ENCODE results near the gene C2CD4C. TPM values are rescaled to one million over a fixed set of nuclear protein-coding genes. Genes with fewer than 3 reads are reported as not detected.
"Not testable (repeated sequence)": the region's sequence is repeated elsewhere in the genome, so short reads cannot be mapped to it uniquely, and the experiment has no call there.

Gene C2CD4C
- total RNA-seq, 1 donor = not detected

GRCh38 chr19:384799-385169 is 24.2 kb downstream of the C2CD4C start:
- H3K4me2 ChIP-seq (ENCODE audit: insufficient read depth, low read length) = no peak overlapping the region
- H3K9me3 ChIP-seq (ENCODE audit: low read depth, low read length) = no peaks in the 10 kb centered on the region
- peaks cover 32% of the 10 kb centered on the region for H3K27me3 ChIP-seq (ENCODE audit: insufficient read depth, low read length)
- DNase-seq (ENCODE audit: insufficient read length, low spot score, missing footprints) = no peak
- no peak for TF ChIP-seq CTCF (IDR thresholded peaks at IDR 0.05; ENCODE audit: extremely low read depth, low read depth, low read length)
- H3K27ac ChIP-seq (ENCODE audit: low read depth, low read length) = no peak overlapping the region
- no peaks in the 10 kb centered on the region for H3K36me3 ChIP-seq (ENCODE audit: insufficient read depth, low read length)
- H4K20me1 ChIP-seq (ENCODE audit: insufficient read depth, low read length) = no peaks in the 10 kb centered on the region
- H3K4me3 ChIP-seq (ENCODE audit: insufficient read depth, low read length) = no peak overlapping the region
- no peaks in the 10 kb centered on the region for H3K79me2 ChIP-seq (ENCODE audit: insufficient read depth, low read length)
- H2AFZ ChIP-seq (ENCODE audit: low read length) = no peak overlapping the region
- no peaks in the 10 kb centered on the region for H3K4me1 ChIP-seq (ENCODE audit: insufficient read depth, low read length)

GRCh38 chr19:383922-384798 is 24.8 kb downstream of the C2CD4C start:
- Histone ChIP-seq H3K4me2 (ENCODE audit: insufficient read depth, low read length) (no peak overlapping the region), H3K36me3 (ENCODE audit: insufficient read depth, low read length) (no peaks in the 10 kb centered on the region), H3K9me3 (ENCODE audit: low read depth, low read length) (no peaks in the 10 kb centered on the region), H3K4me3 (ENCODE audit: insufficient read depth, low read length) (no peak overlapping the region), H4K20me1 (ENCODE audit: insufficient read depth, low read length) (no peaks in the 10 kb centered on the region), H3K79me2 (ENCODE audit: insufficient read depth, low read length) (no peaks in the 10 kb centered on the region), H2AFZ (ENCODE audit: low read length) (no peak overlapping the region), H3K4me1 (ENCODE audit: insufficient read depth, low read length) (no peaks in the 10 kb centered on the region), H3K27ac (ENCODE audit: low read depth, low read length) (no peak overlapping the region), H3K27me3 (ENCODE audit: insufficient read depth, low read length) (peaks cover 27% of the 10 kb centered on the region)
- peak; percentile 86 for DNase-seq (ENCODE audit: insufficient read length, low spot score, missing footprints)
- TF ChIP-seq CTCF (IDR thresholded peaks at IDR 0.05; ENCODE audit: extremely low read depth, low read depth, low read length) = peak; percentile 33

- H3K4me1 ChIP-seq (ENCODE audit: insufficient read depth, low read length) = no peaks in the 10 kb centered on the region
- no peak for TF ChIP-seq CTCF (IDR thresholded peaks at IDR 0.05; ENCODE audit: extremely low read depth, low read depth, low read length)
- H3K9me3 ChIP-seq (ENCODE audit: low read depth, low read length) = no peaks in the 10 kb centered on the region
- no peak overlapping the region for H3K4me2 ChIP-seq (ENCODE audit: insufficient read depth, low read length)
- no peaks in the 10 kb centered on the region for H3K36me3 ChIP-seq (ENCODE audit: insufficient read depth, low read length)
- H3K27me3 ChIP-seq (ENCODE audit: insufficient read depth, low read length) = peaks cover 27% of the 10 kb centered on the region
- no peaks in the 10 kb centered on the region for H3K79me2 ChIP-seq (ENCODE audit: insufficient read depth, low read length)
- H2AFZ ChIP-seq (ENCODE audit: low read length) = no peak overlapping the region
- H3K27ac ChIP-seq (ENCODE audit: low read depth, low read length) = no peak overlapping the region
- H4K20me1 ChIP-seq (ENCODE audit: insufficient read depth, low read length) = no peaks in the 10 kb centered on the region
- H3K4me3 ChIP-seq (ENCODE audit: insufficient read depth, low read length) = no peak overlapping the region
- DNase-seq (ENCODE audit: insufficient read length, low spot score, missing footprints) = peak; percentile 19
These were observed 25.9 kb downstream of the C2CD4C start for GRCh38 chr19:383040-383439.

- H3K27me3 ChIP-seq (ENCODE audit: insufficient read depth, low read length) = peaks cover 27% of the 10 kb centered on the region
- not testable (repeated sequence) for H3K9me3 ChIP-seq (ENCODE audit: low read depth, low read length); H3K4me1 ChIP-seq (ENCODE audit: insufficient read depth, low read length); H3K4me3 ChIP-seq (ENCODE audit: insufficient read depth, low read length); H3K79me2 ChIP-seq (ENCODE audit: insufficient read depth, low read length); H3K4me2 ChIP-seq (ENCODE audit: insufficient read depth, low read length); H3K36me3 ChIP-seq (ENCODE audit: insufficient read depth, low read length); H4K20me1 ChIP-seq (ENCODE audit: insufficient read depth, low read length); H2AFZ ChIP-seq (ENCODE audit: low read length); H3K27ac ChIP-seq (ENCODE audit: low read depth, low read length)
- DNase-seq (ENCODE audit: insufficient read length, low spot score, missing footprints) = peak; percentile 58
These were observed 26.4 kb downstream of the C2CD4C start for GRCh38 chr19:382578-382977.

- H3K27ac ChIP-seq (ENCODE audit: low read depth, low read length); H4K20me1 ChIP-seq (ENCODE audit: insufficient read depth, low read length); DNase-seq (ENCODE audit: insufficient read length, low spot score, missing footprints): not testable (repeated sequence)
These were observed 27.0 kb downstream of the C2CD4C start for GRCh38 chr19:381901-382300.

GRCh38 chr19:380618-381219 is 28.2 kb downstream of the C2CD4C start:
- not testable (repeated sequence) for H3K79me2 ChIP-seq (ENCODE audit: insufficient read depth, low read length); H2AFZ ChIP-seq (ENCODE audit: low read length)
- peaks cover 21% of the 10 kb centered on the region for H3K27me3 ChIP-seq (ENCODE audit: insufficient read depth, low read length)

More at GRCh38 chr19:381901-382300, 27.0 kb downstream of the C2CD4C start:
- H3K79me2 ChIP-seq (ENCODE audit: insufficient read depth, low read length); H3K4me2 ChIP-seq (ENCODE audit: insufficient read depth, low read length); H3K36me3 ChIP-seq (ENCODE audit: insufficient read depth, low read length); H2AFZ ChIP-seq (ENCODE audit: low read length); H3K4me1 ChIP-seq (ENCODE audit: insufficient read depth, low read length); H3K9me3 ChIP-seq (ENCODE audit: low read depth, low read length); H3K4me3 ChIP-seq (ENCODE audit: insufficient read depth, low read length): not testable (repeated sequence)
- H3K27me3 ChIP-seq (ENCODE audit: insufficient read depth, low read length) = peaks cover 27% of the 10 kb centered on the region

More at GRCh38 chr19:380618-381219, 28.2 kb downstream of the C2CD4C start:
- H3K36me3 ChIP-seq (ENCODE audit: insufficient read depth, low read length); DNase-seq (ENCODE audit: insufficient read length, low spot score, missing footprints); H4K20me1 ChIP-seq (ENCODE audit: insufficient read depth, low read length); H3K4me2 ChIP-seq (ENCODE audit: insufficient read depth, low read length); H3K9me3 ChIP-seq (ENCODE audit: low read depth, low read length); H3K27ac ChIP-seq (ENCODE audit: low read depth, low read length); H3K4me1 ChIP-seq (ENCODE audit: insufficient read depth, low read length); H3K4me3 ChIP-seq (ENCODE audit: insufficient read depth, low read length): not testable (repeated sequence)
